ENCODE results near the gene GPR153.

Gene GPR153

GRCh38 chr1:6261615-6261995, 707 bp upstream of the GPR153 start:
- Histone ChIP-seq H3K27me3 (ENCODE audit: control insufficient read depth, insufficient read depth, low read length, poor library complexity, severe bottlenecking) (peaks cover 9% of the 10 kb centered on the region), H3K4me3 (ENCODE audit: insufficient read depth, low read depth, low read length) (peak overlapping the region; percentile 42), H3K27ac (ENCODE audit: insufficient read depth, low read depth, low read length, poor library complexity, severe bottlenecking) (no peak overlapping the region), H3K36me3 (ENCODE audit: control insufficient read depth, insufficient read depth, low read length) (no peaks in the 10 kb centered on the region), H3K9me3 (ENCODE audit: control insufficient read depth, low read length) (no peaks in the 10 kb centered on the region), H3K4me1 (ENCODE audit: control insufficient read depth, insufficient read depth, low read length) (peaks cover 28% of the 10 kb centered on the region)
- WGBS, 2 experiments: 6 to 8% methylated on average over 15 of the region's 15 CpGs

- Histone ChIP-seq H3K4me1 (ENCODE audit: control insufficient read depth, insufficient read depth, low read length) (peaks cover 28% of the 10 kb centered on the region), H3K27ac (ENCODE audit: insufficient read depth, low read depth, low read length, poor library complexity, severe bottlenecking) (no peak overlapping the region), H3K4me3 (ENCODE audit: insufficient read depth, low read depth, low read length) (peak overlapping the region; percentile 63), H3K9me3 (ENCODE audit: control insufficient read depth, low read length) (no peaks in the 10 kb centered on the region), H3K36me3 (ENCODE audit: control insufficient read depth, insufficient read depth, low read length) (no peaks in the 10 kb centered on the region), H3K27me3 (ENCODE audit: control insufficient read depth, insufficient read depth, low read length, poor library complexity, severe bottlenecking) (peaks cover 9% of the 10 kb centered on the region)
- WGBS, 2 experiments: 0 to 1% methylated on average over 61 of the region's 61 CpGs
Measured at GRCh38 chr1:6260433-6260934, 414 bp downstream of the GPR153 start.

GRCh38 chr1:6259491-6260362, 1.2 kb downstream of the GPR153 start:
- WGBS, 2 experiments: 10 to 11% methylated on average over 46 of the region's 46 CpGs
- H3K4me1 ChIP-seq (ENCODE audit: control insufficient read depth, insufficient read depth, low read length): peaks cover 28% of the 10 kb centered on the region
- H3K27ac ChIP-seq (ENCODE audit: insufficient read depth, low read depth, low read length, poor library complexity, severe bottlenecking): no peak overlapping the region
- H3K4me3 ChIP-seq (ENCODE audit: insufficient read depth, low read depth, low read length): peak overlapping the region; percentile 63
- H3K9me3 ChIP-seq (ENCODE audit: control insufficient read depth, low read length): no peaks in the 10 kb centered on the region
- H3K27me3 ChIP-seq (ENCODE audit: control insufficient read depth, insufficient read depth, low read length, poor library complexity, severe bottlenecking): peaks cover 9% of the 10 kb centered on the region
- no peaks in the 10 kb centered on the region for H3K36me3 ChIP-seq (ENCODE audit: control insufficient read depth, insufficient read depth, low read length)

- WGBS, 2 experiments: 84 to 89% methylated on average over 10 of the region's 10 CpGs
Measured at GRCh38 chr1:6258675-6259074, 2.2 kb downstream of the GPR153 start.

GRCh38 chr1:6257541-6258069, 3.3 kb downstream of the GPR153 start:
- WGBS, 2 experiments: 94 to 97% methylated on average over 8 of the region's 8 CpGs
- H3K27ac ChIP-seq (ENCODE audit: insufficient read depth, low read depth, low read length, poor library complexity, severe bottlenecking): no peak overlapping the region

More at GRCh38 chr1:6258675-6259074, 2.2 kb downstream of the GPR153 start:
- Histone ChIP-seq H3K4me1 (ENCODE audit: control insufficient read depth, insufficient read depth, low read length) (peaks cover 28% of the 10 kb centered on the region), H3K36me3 (ENCODE audit: control insufficient read depth, insufficient read depth, low read length) (peaks cover 3% of the 10 kb centered on the region), H3K27me3 (ENCODE audit: control insufficient read depth, insufficient read depth, low read length, poor library complexity, severe bottlenecking) (peaks cover 9% of the 10 kb centered on the region), H3K9me3 (ENCODE audit: control insufficient read depth, low read length) (no peaks in the 10 kb centered on the region), H3K27ac (ENCODE audit: insufficient read depth, low read depth, low read length, poor library complexity, severe bottlenecking) (no peak overlapping the region), H3K4me3 (ENCODE audit: insufficient read depth, low read depth, low read length) (no peak overlapping the region)

GRCh38 chr1:6256645-6257044, 4.3 kb downstream of the GPR153 start:
- H3K9me3 ChIP-seq (ENCODE audit: control insufficient read depth, low read length): no peaks in the 10 kb centered on the region
- WGBS, 2 experiments: 93 to 95% methylated on average over 13 of the region's 13 CpGs
- no peak overlapping the region for H3K4me3 ChIP-seq (ENCODE audit: insufficient read depth, low read depth, low read length)
- H3K27ac ChIP-seq (ENCODE audit: insufficient read depth, low read depth, low read length, poor library complexity, severe bottlenecking): no peak overlapping the region
- peaks cover 11% of the 10 kb centered on the region for H3K4me1 ChIP-seq (ENCODE audit: control insufficient read depth, insufficient read depth, low read length)
- peaks cover 13% of the 10 kb centered on the region for H3K27me3 ChIP-seq (ENCODE audit: control insufficient read depth, insufficient read depth, low read length, poor library complexity, severe bottlenecking)
- peaks cover 6% of the 10 kb centered on the region for H3K36me3 ChIP-seq (ENCODE audit: control insufficient read depth, insufficient read depth, low read length)

More at GRCh38 chr1:6257541-6258069, 3.3 kb downstream of the GPR153 start:
- peaks cover 6% of the 10 kb centered on the region for H3K36me3 ChIP-seq (ENCODE audit: control insufficient read depth, insufficient read depth, low read length)
- peaks cover 21% of the 10 kb centered on the region for H3K4me1 ChIP-seq (ENCODE audit: control insufficient read depth, insufficient read depth, low read length)
- peaks cover 9% of the 10 kb centered on the region for H3K27me3 ChIP-seq (ENCODE audit: control insufficient read depth, insufficient read depth, low read length, poor library complexity, severe bottlenecking)
- H3K4me3 ChIP-seq (ENCODE audit: insufficient read depth, low read depth, low read length): no peak overlapping the region
- no peaks in the 10 kb centered on the region for H3K9me3 ChIP-seq (ENCODE audit: control insufficient read depth, low read length)

GRCh38 chr1:6254691-6255090, 6.2 kb downstream of the GPR153 start:
- H3K27me3 ChIP-seq (ENCODE audit: control insufficient read depth, insufficient read depth, low read length, poor library complexity, severe bottlenecking): peaks cover 31% of the 10 kb centered on the region
- no peak overlapping the region for H3K27ac ChIP-seq (ENCODE audit: insufficient read depth, low read depth, low read length, poor library complexity, severe bottlenecking)
- H3K36me3 ChIP-seq (ENCODE audit: control insufficient read depth, insufficient read depth, low read length): peaks cover 6% of the 10 kb centered on the region
- H3K4me1 ChIP-seq (ENCODE audit: control insufficient read depth, insufficient read depth, low read length): peaks cover 11% of the 10 kb centered on the region
- WGBS, 2 experiments: 95 to 96% methylated on average over 16 of the region's 16 CpGs
- H3K9me3 ChIP-seq (ENCODE audit: control insufficient read depth, low read length): no peaks in the 10 kb centered on the region
- no peak overlapping the region for H3K4me3 ChIP-seq (ENCODE audit: insufficient read depth, low read depth, low read length)

GRCh38 chr1:6253380-6253779, 7.5 kb downstream of the GPR153 start:
- WGBS, 2 experiments: 95 to 96% methylated on average over 9 of the region's 9 CpGs
- Histone ChIP-seq H3K27me3 (ENCODE audit: control insufficient read depth, insufficient read depth, low read length, poor library complexity, severe bottlenecking) (peaks cover 33% of the 10 kb centered on the region), H3K36me3 (ENCODE audit: control insufficient read depth, insufficient read depth, low read length) (peaks cover 6% of the 10 kb centered on the region), H3K4me1 (ENCODE audit: control insufficient read depth, insufficient read depth, low read length) (peaks cover 6% of the 10 kb centered on the region), H3K9me3 (ENCODE audit: control insufficient read depth, low read length) (no peaks in the 10 kb centered on the region), H3K27ac (ENCODE audit: insufficient read depth, low read depth, low read length, poor library complexity, severe bottlenecking) (no peak overlapping the region), H3K4me3 (ENCODE audit: insufficient read depth, low read depth, low read length) (no peak overlapping the region)

- Histone ChIP-seq H3K4me1 (ENCODE audit: control insufficient read depth, insufficient read depth, low read length) (peaks cover 8% of the 10 kb centered on the region), H3K27me3 (ENCODE audit: control insufficient read depth, insufficient read depth, low read length, poor library complexity, severe bottlenecking) (peaks cover 40% of the 10 kb centered on the region), H3K36me3 (ENCODE audit: control insufficient read depth, insufficient read depth, low read length) (peaks cover 6% of the 10 kb centered on the region), H3K9me3 (ENCODE audit: control insufficient read depth, low read length) (no peaks in the 10 kb centered on the region), H3K4me3 (ENCODE audit: insufficient read depth, low read depth, low read length) (no peak overlapping the region), H3K27ac (ENCODE audit: insufficient read depth, low read depth, low read length, poor library complexity, severe bottlenecking) (no peak overlapping the region)
- WGBS, 2 experiments: 95 to 98% methylated on average over 4 of the region's 4 CpGs
Measured at GRCh38 chr1:6252374-6252710, 8.6 kb downstream of the GPR153 start.

- peaks cover 6% of the 10 kb centered on the region for H3K36me3 ChIP-seq (ENCODE audit: control insufficient read depth, insufficient read depth, low read length)
- H3K9me3 ChIP-seq (ENCODE audit: control insufficient read depth, low read length): no peaks in the 10 kb centered on the region
- 88 to 89% methylated on average over 15 of the region's 15 CpGs for WGBS, 2 experiments
- no peak overlapping the region for H3K27ac ChIP-seq (ENCODE audit: insufficient read depth, low read depth, low read length, poor library complexity, severe bottlenecking)
- peaks cover 45% of the 10 kb centered on the region for H3K27me3 ChIP-seq (ENCODE audit: control insufficient read depth, insufficient read depth, low read length, poor library complexity, severe bottlenecking)
- H3K4me3 ChIP-seq (ENCODE audit: insufficient read depth, low read depth, low read length): no peak overlapping the region
- peaks cover 13% of the 10 kb centered on the region for H3K4me1 ChIP-seq (ENCODE audit: control insufficient read depth, insufficient read depth, low read length)
Measured at GRCh38 chr1:6251681-6252373, 9.1 kb downstream of the GPR153 start.
